ENCODE data around the gene WFIKKN1.
A peak's percentile ranks its signal among the peaks of the same experiment; 100 is the strongest.

Gene WFIKKN1

DNA sequence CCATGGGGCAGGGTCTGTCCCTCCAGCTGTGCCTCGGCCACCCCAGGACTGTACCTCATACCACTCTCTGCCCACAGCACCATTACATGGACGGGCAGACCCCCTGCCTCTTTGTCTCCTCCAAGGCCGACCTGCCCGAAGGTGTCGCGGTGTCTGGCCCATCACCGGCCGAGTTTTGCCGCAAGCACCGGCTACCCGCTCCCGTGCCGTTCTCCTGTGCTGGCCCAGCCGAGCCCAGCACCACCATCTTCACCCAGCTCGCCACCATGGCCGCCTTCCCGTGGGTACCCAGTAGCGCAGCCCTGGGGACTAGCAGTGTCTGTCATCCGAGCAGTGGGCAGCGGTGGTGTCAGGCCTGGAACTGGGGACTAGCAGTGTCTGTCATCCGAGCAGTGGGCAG is 42.1 kb downstream of the WFIKKN1 start:
- peaks cover 24 to 31% of the 10 kb centered on the region in 2 donors for H3K4me1 ChIP-seq (ENCODE audit: control insufficient read depth in 1 of 2, insufficient read depth in 2 of 2, low read length in 2 of 2)
- H3K27ac ChIP-seq (ENCODE audit: low read depth, low read length) = no peak overlapping the region
- no peaks in the 10 kb centered on the region for H3K9me3 ChIP-seq (ENCODE audit: control insufficient read depth in 1 of 2, low read length in 2 of 2)
- no peak overlapping the region for H3K9ac ChIP-seq (ENCODE audit: low read depth in 1 of 2, low read length in 2 of 2)
- peaks cover 22 to 49% of the 10 kb centered on the region in 2 donors for H3K36me3 ChIP-seq (ENCODE audit: control insufficient read depth in 1 of 2, insufficient read depth in 2 of 2, low read length in 2 of 2)
- H3K4me3 ChIP-seq (ENCODE audit: low read depth in 1 of 2, low read length in 2 of 2) = no peak overlapping the region
- no peaks in the 10 kb centered on the region for H3K27me3 ChIP-seq (ENCODE audit: control insufficient read depth in 1 of 2, insufficient read depth in 2 of 2, low read length in 2 of 2)

GRCh38 chr16:673399-673991 is 42.7 kb downstream of the WFIKKN1 start:
- Histone ChIP-seq H3K36me3 (ENCODE audit: control insufficient read depth in 1 of 2, insufficient read depth in 2 of 2, low read length in 2 of 2) (peaks cover 22 to 49% of the 10 kb centered on the region in 2 donors), H3K9ac (ENCODE audit: low read depth in 1 of 2, low read length in 2 of 2) (no peak overlapping the region), H3K27me3 (ENCODE audit: control insufficient read depth in 1 of 2, insufficient read depth in 2 of 2, low read length in 2 of 2) (no peaks in the 10 kb centered on the region), H3K9me3 (ENCODE audit: control insufficient read depth in 1 of 2, low read length in 2 of 2) (no peaks in the 10 kb centered on the region), H3K4me3 (ENCODE audit: low read depth in 1 of 2, low read length in 2 of 2) (no peak overlapping the region), H3K4me1 (ENCODE audit: control insufficient read depth in 1 of 2, insufficient read depth in 2 of 2, low read length in 2 of 2) (peaks cover 24 to 31% of the 10 kb centered on the region in 2 donors), H3K27ac (ENCODE audit: low read depth, low read length) (no peak overlapping the region)

GRCh38 chr16:674214-674881 is 43.6 kb downstream of the WFIKKN1 start:
- Histone ChIP-seq H3K4me1 (ENCODE audit: control insufficient read depth in 1 of 2, insufficient read depth in 2 of 2, low read length in 2 of 2) (peaks cover 17 to 22% of the 10 kb centered on the region in 2 donors), H3K27ac (ENCODE audit: low read depth, low read length) (no peak overlapping the region), H3K4me3 (ENCODE audit: low read depth in 1 of 2, low read length in 2 of 2) (no peak overlapping the region), H3K36me3 (ENCODE audit: control insufficient read depth in 1 of 2, insufficient read depth in 2 of 2, low read length in 2 of 2) (peaks cover 22 to 48% of the 10 kb centered on the region in 2 donors), H3K9ac (ENCODE audit: low read depth in 1 of 2, low read length in 2 of 2) (no peak overlapping the region), H3K9me3 (ENCODE audit: control insufficient read depth in 1 of 2, low read length in 2 of 2) (no peaks in the 10 kb centered on the region), H3K27me3 (ENCODE audit: control insufficient read depth in 1 of 2, insufficient read depth in 2 of 2, low read length in 2 of 2) (no peaks in the 10 kb centered on the region)

GRCh38 chr16:674968-675883 is 44.4 kb downstream of the WFIKKN1 start, which contains the start of gene RHBDL1:
RHBDL1 (plus strand) TSS chr16:675671; CDS start chr16:675791, 120 bp downstream.
- H3K9ac ChIP-seq (ENCODE audit: low read depth in 1 of 2, low read length in 2 of 2) = peak within 1 kb of the TSS; percentile 43 to 51
- peaks cover 17 to 39% of the 10 kb centered on the region in 2 donors for H3K36me3 ChIP-seq (ENCODE audit: control insufficient read depth in 1 of 2, insufficient read depth in 2 of 2, low read length in 2 of 2)
- H3K9me3 ChIP-seq (ENCODE audit: control insufficient read depth in 1 of 2, low read length in 2 of 2) = no peaks in the 10 kb centered on the region
- no peaks in the 10 kb centered on the region for H3K27me3 ChIP-seq (ENCODE audit: control insufficient read depth in 1 of 2, insufficient read depth in 2 of 2, low read length in 2 of 2)
- H3K4me1 ChIP-seq (ENCODE audit: control insufficient read depth in 1 of 2, insufficient read depth in 2 of 2, low read length in 2 of 2) = peaks cover 15 to 22% of the 10 kb centered on the region in 2 donors
- H3K4me3 ChIP-seq (ENCODE audit: low read depth in 1 of 2, low read length in 2 of 2) = peak within 1 kb of the TSS; percentile 40 to 57
- no peak within 1 kb of the TSS for H3K27ac ChIP-seq (ENCODE audit: low read depth, low read length)

- H3K36me3 ChIP-seq (ENCODE audit: control insufficient read depth in 1 of 2, insufficient read depth in 2 of 2, low read length in 2 of 2) = peaks cover 10 to 31% of the 10 kb centered on the region in 2 donors
- peaks cover 18 to 25% of the 10 kb centered on the region in 2 donors for H3K4me1 ChIP-seq (ENCODE audit: control insufficient read depth in 1 of 2, insufficient read depth in 2 of 2, low read length in 2 of 2)
- no peaks in the 10 kb centered on the region for H3K9me3 ChIP-seq (ENCODE audit: control insufficient read depth in 1 of 2, low read length in 2 of 2)
- H3K27ac ChIP-seq (ENCODE audit: low read depth, low read length) = no peak overlapping the region
- H3K9ac ChIP-seq (ENCODE audit: low read depth in 1 of 2, low read length in 2 of 2) = peak overlapping the region; percentile 43 to 51
- H3K4me3 ChIP-seq (ENCODE audit: low read depth in 1 of 2, low read length in 2 of 2) = peak overlapping the region in 1 of 2 donors; percentile 40
- no peaks in the 10 kb centered on the region for H3K27me3 ChIP-seq (ENCODE audit: control insufficient read depth in 1 of 2, insufficient read depth in 2 of 2, low read length in 2 of 2)
Observed at GRCh38 chr16:675884-676564, 45.2 kb downstream of the WFIKKN1 start.

DNA sequence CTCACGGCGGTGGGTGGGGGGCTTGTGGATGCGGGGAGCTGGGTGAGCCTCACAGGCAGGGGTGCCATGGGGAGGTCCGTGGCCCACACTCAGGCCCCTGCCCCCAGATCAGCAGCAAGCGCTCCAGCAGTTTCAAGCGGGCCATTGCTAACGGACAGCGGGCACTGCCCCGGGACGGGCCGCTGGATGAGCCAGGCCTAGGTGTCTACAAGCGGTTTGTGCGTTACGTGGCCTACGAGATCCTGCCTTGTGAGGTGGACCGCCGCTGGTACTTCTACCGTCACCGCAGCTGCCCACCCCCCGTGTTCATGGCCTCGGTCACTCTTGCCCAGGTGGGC is 45.7 kb downstream of the WFIKKN1 start:
- peaks cover 23 to 30% of the 10 kb centered on the region in 2 donors for H3K4me1 ChIP-seq (ENCODE audit: control insufficient read depth in 1 of 2, insufficient read depth in 2 of 2, low read length in 2 of 2)
- no peak overlapping the region for H3K27ac ChIP-seq (ENCODE audit: low read depth, low read length)
- H3K27me3 ChIP-seq (ENCODE audit: control insufficient read depth in 1 of 2, insufficient read depth in 2 of 2, low read length in 2 of 2) = no peaks in the 10 kb centered on the region
- H3K36me3 ChIP-seq (ENCODE audit: control insufficient read depth in 1 of 2, insufficient read depth in 2 of 2, low read length in 2 of 2) = peaks cover 11 to 29% of the 10 kb centered on the region in 2 donors
- H3K9ac ChIP-seq (ENCODE audit: low read depth in 1 of 2, low read length in 2 of 2) = peak overlapping the region in 1 of 2 donors; percentile 43
- no peaks in the 10 kb centered on the region for H3K9me3 ChIP-seq (ENCODE audit: control insufficient read depth in 1 of 2, low read length in 2 of 2)
- H3K4me3 ChIP-seq (ENCODE audit: low read depth in 1 of 2, low read length in 2 of 2) = no peak overlapping the region

GRCh38 chr16:676913-677312 is 46.1 kb downstream of the WFIKKN1 start:
- Histone ChIP-seq H3K9me3 (ENCODE audit: control insufficient read depth in 1 of 2, low read length in 2 of 2) (no peaks in the 10 kb centered on the region), H3K9ac (ENCODE audit: low read depth in 1 of 2, low read length in 2 of 2) (peak overlapping the region in 1 of 2 donors; percentile 43), H3K27ac (ENCODE audit: low read depth, low read length) (no peak overlapping the region), H3K4me3 (ENCODE audit: low read depth in 1 of 2, low read length in 2 of 2) (peak overlapping the region in 1 of 2 donors; percentile 35), H3K27me3 (ENCODE audit: control insufficient read depth in 1 of 2, insufficient read depth in 2 of 2, low read length in 2 of 2) (no peaks in the 10 kb centered on the region), H3K36me3 (ENCODE audit: control insufficient read depth in 1 of 2, insufficient read depth in 2 of 2, low read length in 2 of 2) (peaks cover 14 to 29% of the 10 kb centered on the region in 2 donors), H3K4me1 (ENCODE audit: control insufficient read depth in 1 of 2, insufficient read depth in 2 of 2, low read length in 2 of 2) (peaks cover 27 to 34% of the 10 kb centered on the region in 2 donors)

- Histone ChIP-seq H3K4me3 (ENCODE audit: low read depth in 1 of 2, low read length in 2 of 2) (peak overlapping the region in 1 of 2 donors; percentile 35), H3K36me3 (ENCODE audit: control insufficient read depth in 1 of 2, insufficient read depth in 2 of 2, low read length in 2 of 2) (peaks cover 16 to 29% of the 10 kb centered on the region in 2 donors), H3K9me3 (ENCODE audit: control insufficient read depth in 1 of 2, low read length in 2 of 2) (no peaks in the 10 kb centered on the region), H3K27ac (ENCODE audit: low read depth, low read length) (no peak overlapping the region), H3K9ac (ENCODE audit: low read depth in 1 of 2, low read length in 2 of 2) (no peak overlapping the region), H3K4me1 (ENCODE audit: control insufficient read depth in 1 of 2, insufficient read depth in 2 of 2, low read length in 2 of 2) (peaks cover 29 to 41% of the 10 kb centered on the region in 2 donors), H3K27me3 (ENCODE audit: control insufficient read depth in 1 of 2, insufficient read depth in 2 of 2, low read length in 2 of 2) (no peaks in the 10 kb centered on the region)
Observed at GRCh38 chr16:677316-678190, 46.8 kb downstream of the WFIKKN1 start.
